Pancreas (tissue), 10 donors: Measurements from ENCODE around the gene PLIN1. TPM values are rescaled to one million over a fixed set of nuclear protein-coding genes. Genes with fewer than 3 reads are reported as not detected.

Experiments
- ATAC-seq, 4 donors: fragments of 200-7000 bp; cut with Tn5 transposase; one replicate each; pipeline versions ENCODE4 v1.8.0 to v1.9.1; 2020; ENCODE audit warnings: mild to moderate bottlenecking in 4 of 4, moderate library complexity in 4 of 4
- DNase-seq, 6 donors: peaks; one replicate each; pipeline ENCODE4 v3.0.0-alpha.2; 2020
- FAIRE-seq: peaks from 2 replicates; lab custom pipeline; 2012; peaks lifted over from hg19 to GRCh38; lab: Jason Lieb, UNC
- H3K27ac ChIP-seq, 4 donors: fragments of 200-600 bp; sonication (generic); 1 replicate in 3 of 4; 2 replicates in 1 of 4; pipeline versions ENCODE4 v1.5.0 to v1.8.0; 2020
- H3K27me3 ChIP-seq, 4 donors: fragments of 200-600 bp; one replicate each; pipeline ENCODE4 v1.8.0; 2021
- H3K36me3 ChIP-seq, 3 donors: fragments of 200-600 bp; sonication (generic) in 1 of 3; one replicate each; pipeline versions ENCODE4 v1.5.0 to v1.8.0; 2020 to 2021
- H3K4me1 ChIP-seq, 3 donors: fragments of 200-600 bp; one replicate each; pipeline ENCODE4 v1.8.0; 2021
- H3K4me3 ChIP-seq, 4 donors: fragments of 200-600 bp; sonication (generic) in 2 of 4; one replicate each; pipeline versions ENCODE4 v1.5.0 to v1.8.0; 2020 to 2021
- H3K9me3 ChIP-seq, 4 donors: fragments of 200-600 bp; one replicate each; pipeline ENCODE4 v1.8.0; 2021
- CTCF ChIP-seq, 4 donors: fragments of 200-600 bp; sonication (generic) in 3 of 4; IDR thresholded peaks; one replicate each; pipeline versions ENCODE4 v1.5.0 to v1.8.0; 2021; ENCODE audit warnings: antibody characterized with exemption in 4 of 4
- WGBS, 2 donors: extraction: QIAGEN DNeasy Blood & Tissue Kit; methylation state at CpG; one replicate each; pipeline ENCODE4 v1.1.7; 2013; 5-methylcytosine and 5-hydroxymethylcytosine counted together
- intact Hi-C, 3 donors: fragments of 100-400 bp; cut with DNase I; formaldehyde crosslinking; loops; one replicate each; pipeline versions ENCODE4 v1.11.1 to v1.14.2; 2022
- polyA plus RNA-seq, 2 donors: library from polyadenylated mRNA; stranded (reverse); fragments of 200-250 nt; gene quantifications; one replicate each; pipeline ENCODE4 v1.2.3, GENCODE V29; 2013
- total RNA-seq, 6 donors: library from RNA; stranded (reverse); fragmentation: NEBNext Ultra II Directional in 4 of 6; extraction: Animal tissue kit (Norgen Biotek cat#: 25700) in 4 of 6; gene quantifications; one replicate each; pipeline versions ENCODE4 v1.2.1 to v1.2.4, GENCODE V29; 2021 to 2023
- donor health status: healthy with polysubstance abuse.
- donor health status: DM: no; HTN: no; CAD: no; lungs with moderate emphysema.
- donor health status: DM: no; HTN: no; CAD: no.
- donor health status: control.
- donor health status: control.
- donor health status: Bipolar disorder and iron deficiency.
- donor health status: DM: yes; HTN: yes; CAD: no.
- donor health status: DM: no; HTN: no; CAD: no.
- donor health status: DM: no; HTN: no; CAD: no.
- donor health status: DM: yes; HTN: yes; CAD: no.

The PLIN1 gene
- total and polyA plus RNA-seq, 8 donors: 0.47 to 21.2 (median 3.2) TPM

GRCh38 chr15:89669309-89669865 is 9.8 kb downstream of the PLIN1 start:
- no peaks in the 10 kb centered on the region for H3K36me3 ChIP-seq
- H3K27ac ChIP-seq: no peak overlapping the region
- H3K9me3 ChIP-seq: no peaks in the 10 kb centered on the region
- DNase-seq: no peak
- no peak for FAIRE-seq
- 75 to 76% methylated on average over 8 to 9 of the region's 9 CpGs for WGBS, 2 donors
- H3K4me3 ChIP-seq: no peak overlapping the region
- no peak for ATAC-seq
- H3K27me3 ChIP-seq: no peaks in the 10 kb centered on the region
- intact Hi-C loops: no loop called here
- peaks cover 0 to 4% (median 0%) of the 10 kb centered on the region in 3 donors for H3K4me1 ChIP-seq
- TF ChIP-seq CTCF (IDR thresholded peaks at IDR 0.05): no peak

- Histone ChIP-seq H3K27ac (no peak overlapping the region), H3K4me1 (peaks cover 0 to 4% (median 0%) of the 10 kb centered on the region in 3 donors), H3K36me3 (no peaks in the 10 kb centered on the region), H3K27me3 (no peaks in the 10 kb centered on the region), H3K9me3 (no peaks in the 10 kb centered on the region), H3K4me3 (no peak overlapping the region)
- no peak for TF ChIP-seq CTCF (IDR thresholded peaks at IDR 0.05)
- intact Hi-C loops: no loop called here
- WGBS, 2 donors: 96 to 97% methylated on average over 3 of the region's 3 CpGs
- FAIRE-seq (no peak), DNase-seq (no peak), ATAC-seq (no peak)
These were observed 11.0 kb downstream of the PLIN1 start for GRCh38 chr15:89668171-89668570.

- peaks cover 0 to 4% (median 0%) of the 10 kb centered on the region in 3 donors for H3K4me1 ChIP-seq
- no peak overlapping the region for H3K27ac ChIP-seq
- no peak for TF ChIP-seq CTCF (IDR thresholded peaks at IDR 0.05)
- H3K4me3 ChIP-seq: no peak overlapping the region
- no peak for DNase-seq
- 96 to 97% methylated on average over 7 of the region's 7 CpGs for WGBS, 2 donors
- no peaks in the 10 kb centered on the region for H3K27me3 ChIP-seq
- no peak for ATAC-seq
- no peak for FAIRE-seq
- H3K9me3 ChIP-seq: no peaks in the 10 kb centered on the region
- intact Hi-C loops: no loop called here
- no peaks in the 10 kb centered on the region for H3K36me3 ChIP-seq
These were observed 11.5 kb downstream of the PLIN1 start for GRCh38 chr15:89667706-89667960.

GRCh38 chr15:89666858-89667705 is 12.1 kb downstream of the PLIN1 start:
- WGBS, 2 donors: 85 to 86% methylated on average over 13 of the region's 13 CpGs
- Histone ChIP-seq H3K4me1 (peaks cover 0 to 4% (median 0%) of the 10 kb centered on the region in 3 donors), H3K9me3 (no peaks in the 10 kb centered on the region), H3K27me3 (no peaks in the 10 kb centered on the region), H3K36me3 (no peaks in the 10 kb centered on the region), H3K4me3 (no peak overlapping the region), H3K27ac (no peak overlapping the region)
- intact Hi-C loops: no loop called here
- ATAC-seq: no peak
- no peak for DNase-seq
- no peak for TF ChIP-seq CTCF (IDR thresholded peaks at IDR 0.05)
- no peak for FAIRE-seq
